GM23248 (cell line): ENCODE data around the gene CD177. TPM values are rescaled to one million over a fixed set of nuclear protein-coding genes. Genes with fewer than 3 reads are reported as not detected.

Experiments used
- DNase-seq: peaks from one replicate; pipeline ENCODE4 v3.0.0-alpha.2; 2015
- H2AFZ ChIP-seq: fragments of 200-600 bp; sonication (generic); 2 replicates; pipeline ENCODE4 v1.6.1; 2016; ENCODE audit warnings: antibody characterized with exemption
- H3F3A ChIP-seq: fragments of 200-600 bp; sonication (generic); 2 replicates; pipeline ENCODE4 v1.6.1; 2016; ENCODE audit warnings: mild to moderate bottlenecking, antibody characterized with exemption, mixed run types; ENCODE audit not compliant: insufficient read depth
- H3K27ac ChIP-seq: fragments of 200-600 bp; sonication (generic); 2 replicates; pipeline ENCODE4 v1.5.1; 2016; ENCODE audit warnings: mild to moderate bottlenecking
- H3K27me3 ChIP-seq: fragments of 200-600 bp; sonication (generic); replicated peaks from 2 replicates; pipeline ENCODE4 v1.6.1; 2016; ENCODE audit warnings: mild to moderate bottlenecking; ENCODE audit not compliant: insufficient read depth
- H3K36me3 ChIP-seq: fragments of 200-600 bp; sonication (generic); 2 replicates; pipeline ENCODE4 v1.6.1; 2016; ENCODE audit warnings: low read depth, mild to moderate bottlenecking
- H3K4me1 ChIP-seq: fragments of 200-600 bp; sonication (generic); 2 replicates; pipeline ENCODE4 v1.6.1; 2016; ENCODE audit warnings: mild to moderate bottlenecking; ENCODE audit not compliant: insufficient read depth
- H3K4me2 ChIP-seq: fragments of 200-600 bp; sonication (generic); one replicate; pipeline ENCODE4 v1.6.1; 2016; ENCODE audit warnings: mild to moderate bottlenecking; ENCODE audit not compliant: unreplicated experiment
- H3K4me3 ChIP-seq: fragments of 200-600 bp; sonication (generic); 2 replicates; pipeline ENCODE4 v1.5.1; 2016; ENCODE audit warnings: mild to moderate bottlenecking
- H3K79me2 ChIP-seq: fragments of 200-600 bp; sonication (generic); 2 replicates; pipeline ENCODE4 v1.6.1; 2016; ENCODE audit warnings: mild to moderate bottlenecking; ENCODE audit not compliant: insufficient read depth
- H3K9ac ChIP-seq: fragments of 200-600 bp; sonication (generic); 2 replicates; pipeline ENCODE4 v1.6.1; 2016; ENCODE audit warnings: mild to moderate bottlenecking
- H3K9me2 ChIP-seq: fragments of 200-600 bp; sonication (generic); 2 replicates; pipeline ENCODE4 v1.6.1; 2016; ENCODE audit warnings: mixed run types, mild to moderate bottlenecking, moderate library complexity; ENCODE audit not compliant: insufficient read depth
- H3K9me3 ChIP-seq: fragments of 200-600 bp; sonication (generic); one replicate; pipeline ENCODE4 v1.6.1; 2017; ENCODE audit warnings: low read depth
- H4K20me1 ChIP-seq: fragments of 200-600 bp; sonication (generic); 2 replicates; pipeline ENCODE4 v1.6.0; 2016; ENCODE audit not compliant: insufficient read depth
- EZH2 ChIP-seq: fragments of 200-600 bp; sonication (generic); IDR thresholded peaks from 2 replicates; pipeline ENCODE4 v1.6.1; 2018; ENCODE audit warnings: antibody characterized with exemption, mild to moderate bottlenecking; ENCODE audit not compliant: insufficient read depth, poor library complexity, severe bottlenecking
- EZH2phosphoT487 ChIP-seq: fragments of 200-600 bp; sonication (generic); IDR thresholded peaks from 2 replicates; pipeline ENCODE4 v1.6.1; 2018; ENCODE audit warnings: antibody characterized with exemption, moderate library complexity, mild to moderate bottlenecking, low read depth; ENCODE audit not compliant: insufficient read depth
- WGBS, 2 experiments: methylation state at CpG; one replicate each; pipeline ENCODE4 v1.1.6; 2015 to 2017; ENCODE audit warnings: low lambda C conversion rate in 2 of 2, low coverage in 1 of 2; ENCODE audit errors: missing lambda C conversion rate in 2 of 2; 5-methylcytosine and 5-hydroxymethylcytosine counted together
- in situ Hi-C: fragments of 300-500 bp; cut with MboI; formaldehyde crosslinking; loops from 2 replicates; pipeline ENCODE4 v1.15.0; 2020
- polyA plus RNA-seq: library from polyadenylated mRNA; unstranded; fragments of >200 nt; fragmentation: Nextera tagmentation; extraction: Ambion mirVana; gene quantifications from 2 replicates; pipeline ENCODE4 v1.2.1, GENCODE V29; 2016
- total RNA-seq: library from RNA; depleted of rRNA; stranded (reverse); fragments of >200 nt; shearing (Covaris generic); gene quantifications from 2 replicates; pipeline ENCODE4 v1.2.3, GENCODE V29; 2014; rRNA removed

Gene CD177
- total and polyA plus RNA-seq, 2 experiments from 2014 or later: 0.32 to 0.36 TPM

- Histone ChIP-seq H3K36me3 (no peaks in the 10 kb centered on the region), H3K9ac (no peak overlapping the region), H3K27me3 (peaks cover 30% of the 10 kb centered on the region), H2AFZ (no peak overlapping the region), H3K4me1 (no peaks in the 10 kb centered on the region), H3K27ac (no peak overlapping the region), H3F3A (no peaks in the 10 kb centered on the region), H3K79me2 (no peaks in the 10 kb centered on the region), H4K20me1 (no peaks in the 10 kb centered on the region), H3K9me2 (no peaks in the 10 kb centered on the region), H3K4me2 (no peak overlapping the region), H3K9me3 (no peaks in the 10 kb centered on the region), H3K4me3 (no peak overlapping the region)
- in situ Hi-C loops: no loop called here
- TF ChIP-seq EZH2 (no peak), EZH2phosphoT487 (no peak)
- 73 to 77% methylated on average over 18 of the region's 22 CpGs for WGBS, 2 experiments
- no peak for DNase-seq
Measured at GRCh38 chr19:43407416-43408005, 54.0 kb downstream of the CD177 start.

- Histone ChIP-seq H3K9me2 (no peaks in the 10 kb centered on the region), H3F3A (no peaks in the 10 kb centered on the region), H4K20me1 (no peaks in the 10 kb centered on the region), H3K9ac (no peak overlapping the region), H3K4me1 (no peaks in the 10 kb centered on the region), H3K4me2 (no peak overlapping the region), H3K36me3 (no peaks in the 10 kb centered on the region), H3K9me3 (no peaks in the 10 kb centered on the region), H3K79me2 (no peaks in the 10 kb centered on the region), H3K4me3 (no peak overlapping the region), H3K27ac (no peak overlapping the region), H3K27me3 (peaks cover 35% of the 10 kb centered on the region), H2AFZ (no peak overlapping the region)
- WGBS, 2 experiments: 86 to 93% methylated on average over 16 to 34 of the region's 34 CpGs
- in situ Hi-C loops: no loop called here
- no peak for DNase-seq
- TF ChIP-seq EZH2 (no peak), EZH2phosphoT487 (no peak)
Measured at GRCh38 chr19:43408043-43408442, 54.6 kb downstream of the CD177 start.

DNA sequence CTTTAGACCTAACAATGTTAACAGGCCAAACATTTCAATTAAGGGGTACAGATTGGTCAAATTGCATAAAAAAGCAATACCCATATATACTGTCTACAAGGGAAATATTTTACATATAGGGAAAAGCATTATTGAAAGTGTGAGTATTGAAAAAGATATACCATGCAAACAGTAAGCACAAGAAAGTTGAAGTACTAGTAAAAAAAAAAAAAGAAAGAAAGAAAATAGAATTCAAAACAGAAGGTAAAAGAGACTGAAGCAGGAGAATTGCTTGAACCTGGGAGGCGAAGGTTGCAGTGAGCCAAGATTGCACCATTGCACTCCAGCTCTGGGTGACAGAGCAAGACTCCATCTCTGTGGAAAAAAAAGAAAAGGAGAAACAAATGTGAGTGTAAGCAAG lies 55.9 kb downstream of the CD177 start:
- in situ Hi-C loops: no loop called here
- Histone ChIP-seq H3K9me2 (no peaks in the 10 kb centered on the region), H2AFZ (no peak overlapping the region), H3K4me2 (no peak overlapping the region), H3K4me3 (no peak overlapping the region), H4K20me1 (no peaks in the 10 kb centered on the region), H3K9me3 (no peaks in the 10 kb centered on the region), H3F3A (no peaks in the 10 kb centered on the region), H3K9ac (no peak overlapping the region), H3K27me3 (peaks cover 22% of the 10 kb centered on the region), H3K4me1 (no peaks in the 10 kb centered on the region), H3K79me2 (no peaks in the 10 kb centered on the region), H3K27ac (no peak overlapping the region), H3K36me3 (no peaks in the 10 kb centered on the region)
- no peak for DNase-seq
- WGBS, 2 experiments: 61 to 76% methylated on average over 1 of the region's 1 CpG
- TF ChIP-seq EZH2phosphoT487: no peak
- no peak for TF ChIP-seq EZH2

- Histone ChIP-seq H3F3A (no peaks in the 10 kb centered on the region), H3K27me3 (peaks cover 14% of the 10 kb centered on the region; the same call in 1 of the 2 replicates), H3K9me3 (no peaks in the 10 kb centered on the region), H3K4me3 (no peak overlapping the region), H4K20me1 (no peaks in the 10 kb centered on the region), H3K27ac (no peak overlapping the region), H3K4me1 (no peaks in the 10 kb centered on the region), H3K79me2 (no peaks in the 10 kb centered on the region), H2AFZ (no peak overlapping the region), H3K36me3 (no peaks in the 10 kb centered on the region), H3K9me2 (no peaks in the 10 kb centered on the region), H3K9ac (no peak overlapping the region), H3K4me2 (no peak overlapping the region)
- in situ Hi-C loops: loop anchor here (10.0 kb wide), 1 partner anchor 308 kb away; no protein-coding TSS in a partner anchor
- TF ChIP-seq EZH2phosphoT487 (no peak), EZH2 (no peak)
- WGBS, 2 experiments: 38 to 48% methylated on average over 6 of the region's 6 CpGs
- no peak for DNase-seq
Measured at GRCh38 chr19:43412441-43412840, 59.0 kb downstream of the CD177 start.

Other genes with a start within 250 kb of the CD177 start
- gene PSG5, start 167.2 kb upstream of the CD177 start, total RNA-seq: 430 and 534 TPM in 2 replicates
- gene PSG5, start 167.2 kb upstream of the CD177 start, polyA plus RNA-seq: 1,012 and 1,019 TPM in 2 replicates
- gene PSG4, start 148.0 kb upstream of the CD177 start, total RNA-seq: 104 and 105 TPM in 2 replicates
- 171 and 174 TPM in 2 replicates for gene PSG4, start 148.0 kb upstream of the CD177 start, polyA plus RNA-seq
- 0.32 TPM in 1 of 2 replicates, not detected in the other for gene PSG9, start 84.2 kb upstream of the CD177 start, total RNA-seq
- 1.1 and 1.6 TPM in 2 replicates for gene PSG9, start 84.2 kb upstream of the CD177 start, polyA plus RNA-seq
- not detected in 2 replicates for gene TEX101, start 61.2 kb downstream of the CD177 start, total RNA-seq
- not detected in 2 replicates for gene TEX101, start 61.2 kb downstream of the CD177 start, polyA plus RNA-seq
- not detected in 2 replicates for gene LYPD3, start 111.9 kb downstream of the CD177 start, total RNA-seq
- 0.22 and 0.28 TPM in 2 replicates for gene LYPD3, start 111.9 kb downstream of the CD177 start, polyA plus RNA-seq
- 5.6 and 8.9 TPM in 2 replicates for gene PHLDB3, start 151.1 kb downstream of the CD177 start, total RNA-seq
- 3.9 and 4.6 TPM in 2 replicates for gene PHLDB3, start 151.1 kb downstream of the CD177 start, polyA plus RNA-seq
- 71.1 and 100.0 TPM in 2 replicates for gene ETHE1, start 173.5 kb downstream of the CD177 start, total RNA-seq
- 70.8 and 75.4 TPM in 2 replicates for gene ETHE1, start 173.5 kb downstream of the CD177 start, polyA plus RNA-seq
- gene ZNF575, start 179.5 kb downstream of the CD177 start, total RNA-seq: 0.22 TPM in 1 of 2 replicates, not detected in the other
- 3.1 and 3.9 TPM in 2 replicates for gene ZNF575, start 179.5 kb downstream of the CD177 start, polyA plus RNA-seq
- gene XRCC1, start 221.8 kb downstream of the CD177 start, total RNA-seq: 26.7 and 28.0 TPM in 2 replicates
- gene XRCC1, start 221.8 kb downstream of the CD177 start, polyA plus RNA-seq: 26.7 and 32.4 TPM in 2 replicates
- 1.8 TPM in 1 of 2 replicates, not detected in the other for gene PINLYP, start 222.1 kb downstream of the CD177 start, total RNA-seq
- gene PINLYP, start 222.1 kb downstream of the CD177 start, polyA plus RNA-seq: 1.3 and 2.5 TPM in 2 replicates
- 19.9 and 25.5 TPM in 2 replicates for gene IRGQ, start 242.4 kb downstream of the CD177 start, total RNA-seq
- gene IRGQ, start 242.4 kb downstream of the CD177 start, polyA plus RNA-seq: 5.7 and 6.0 TPM in 2 replicates
- 11.7 and 14.4 TPM in 2 replicates for gene ZNF576, start 242.9 kb downstream of the CD177 start, total RNA-seq
- 19.3 and 22.2 TPM in 2 replicates for gene ZNF576, start 242.9 kb downstream of the CD177 start, polyA plus RNA-seq